CD14-positive monocyte (primary cell): Measurements from ENCODE around the gene OLFM2. TPM values are rescaled to one million over a fixed set of nuclear protein-coding genes. Genes with fewer than 3 reads are reported as not detected.

ENCODE experiments used
- DNase-seq, 3 donors: peaks; one replicate each; pipeline ENCODE4 v3.0.0-alpha.2; 2011 to 2022
- H2AFZ ChIP-seq: 2 replicates; pipeline ENCODE4 v1.6.0; 2012; ENCODE audit warnings: mild to moderate bottlenecking, low read depth, low read length, inconsistent platforms; ENCODE audit not compliant: insufficient read depth, poor library complexity, severe bottlenecking
- H3K27ac ChIP-seq, 2 donors: 1 replicate in 1 of 2; 2 replicates in 1 of 2; pipeline ENCODE4 v1.5.1; 2012 to 2013; ENCODE audit warnings: low read length in 2 of 2, control low read depth in 1 of 2, inconsistent platforms in 1 of 2, low read depth in 1 of 2, mild to moderate bottlenecking in 1 of 2
- H3K27me3 ChIP-seq, 2 donors: one replicate each; pipeline versions ENCODE4 v1.6.0 to v1.6.1; 2011 to 2013; ENCODE audit warnings: low read length in 2 of 2; ENCODE audit not compliant: control insufficient read depth in 2 of 2, insufficient read depth in 2 of 2
- H3K36me3 ChIP-seq, 2 donors: replicated peaks in 1 of 2; 1 replicate in 1 of 2; 2 replicates in 1 of 2; pipeline versions ENCODE4 v1.5.1 to v1.6.1; 2012 to 2013; ENCODE audit warnings: low read length in 2 of 2, control low read depth in 1 of 2, inconsistent platforms in 1 of 2, mild to moderate bottlenecking in 1 of 2; ENCODE audit not compliant: insufficient read depth in 2 of 2, control insufficient read depth in 1 of 2
- H3K4me1 ChIP-seq, 2 donors: 1 replicate in 1 of 2; 2 replicates in 1 of 2; pipeline versions ENCODE4 v1.5.1 to v1.6.1; 2012 to 2013; ENCODE audit warnings: low read length in 2 of 2, control low read depth in 1 of 2, inconsistent platforms in 1 of 2, mild to moderate bottlenecking in 1 of 2, moderate library complexity in 1 of 2; ENCODE audit not compliant: insufficient read depth in 2 of 2, control insufficient read depth in 1 of 2
- H3K4me2 ChIP-seq: replicated peaks from 2 replicates; pipeline ENCODE3; 2012; ENCODE audit warnings: low read length, moderate library complexity, mild to moderate bottlenecking; ENCODE audit not compliant: poor library complexity, severe bottlenecking; ENCODE audit errors: extremely low read depth
- H3K4me3 ChIP-seq, 3 experiments: fragments of 200-600 bp in 1 of 3; sonication (generic) in 1 of 3; replicated peaks in 1 of 3; 1 replicate in 2 of 3; 2 replicates in 1 of 3; pipeline ENCODE4 v1.5.1; 2011 to 2013; ENCODE audit warnings: low read length in 3 of 3, mild to moderate bottlenecking in 3 of 3, control low read depth in 2 of 3, low read depth in 2 of 3, inconsistent platforms in 1 of 3, moderate library complexity in 1 of 3
- H3K79me2 ChIP-seq: 2 replicates; pipeline ENCODE4 v1.6.0; 2012; ENCODE audit warnings: mild to moderate bottlenecking, control low read depth, inconsistent platforms, low read length, moderate library complexity; ENCODE audit not compliant: insufficient read depth
- H3K9ac ChIP-seq: 2 replicates; pipeline ENCODE4 v1.6.0; 2017; ENCODE audit warnings: low read length, mild to moderate bottlenecking; ENCODE audit not compliant: insufficient read depth, poor library complexity, severe bottlenecking
- H3K9me3 ChIP-seq, 2 donors: replicated peaks in 1 of 2; 1 replicate in 1 of 2; 2 replicates in 1 of 2; pipeline versions ENCODE4 v1.5.1 to v1.6.1; 2012 to 2013; ENCODE audit warnings: low read length in 2 of 2, control low read depth in 1 of 2; ENCODE audit not compliant: control insufficient read depth in 1 of 2, insufficient read depth in 1 of 2
- H4K20me1 ChIP-seq: 2 replicates; pipeline ENCODE4 v1.6.0; 2012; ENCODE audit warnings: mild to moderate bottlenecking, low read length, control low read depth, moderate library complexity; ENCODE audit not compliant: insufficient read depth
- H3K27ac Mint-ChIP-seq, 7 donors: one replicate each; pipeline ENCODE4 v1.8.0; 2020; ENCODE audit warnings: mild to moderate bottlenecking in 7 of 7, mixed read lengths in 7 of 7, moderate library complexity in 6 of 7, inconsistent platforms in 2 of 7
- H3K27me3 Mint-ChIP-seq, 3 donors: one replicate each; pipeline ENCODE4 v1.8.0; 2021 to 2022; ENCODE audit warnings: low read depth in 3 of 3, mild to moderate bottlenecking in 3 of 3, mixed read lengths in 3 of 3, moderate library complexity in 3 of 3, inconsistent platforms in 1 of 3
- H3K36me3 Mint-ChIP-seq, 2 donors: one replicate each; pipeline ENCODE4 v1.8.0; 2020; ENCODE audit warnings: mixed read lengths in 2 of 2, inconsistent platforms in 1 of 2, mild to moderate bottlenecking in 1 of 2
- H3K4me1 Mint-ChIP-seq: one replicate; pipeline ENCODE4 v1.8.0; 2020; ENCODE audit warnings: mild to moderate bottlenecking, mixed read lengths
- H3K4me3 Mint-ChIP-seq, 2 donors: one replicate each; pipeline ENCODE4 v1.8.0; 2020; ENCODE audit warnings: mild to moderate bottlenecking in 2 of 2, mixed read lengths in 2 of 2, moderate library complexity in 1 of 2
- H3K9me3 Mint-ChIP-seq, 7 donors: one replicate each; pipeline ENCODE4 v1.8.0; 2020 to 2022; ENCODE audit warnings: mixed read lengths in 7 of 7, mild to moderate bottlenecking in 6 of 7, moderate library complexity in 6 of 7, inconsistent platforms in 2 of 7
- CTCF ChIP-seq: fragments of 200-600 bp; IDR thresholded peaks from one replicate; pipeline ENCODE4 v1.8.0; 2022; ENCODE audit warnings: antibody characterized with exemption, mild to moderate bottlenecking
- WGBS: methylation state at CpG from one replicate; pipeline ENCODE4 v1.1.5; 2013; ENCODE audit warnings: missing lambda C conversion rate; ENCODE audit not compliant: insufficient coverage; 5-methylcytosine and 5-hydroxymethylcytosine counted together
- intact Hi-C, 2 donors: fragments of 100-400 bp; cut with micrococcal nuclease; formaldehyde crosslinking; loops; one replicate each; pipeline versions ENCODE4 v1.15.0 to v1.15.1; 2023
- polyA plus RNA-seq, 3 donors: library from polyadenylated mRNA; depleted of rRNA in 1 of 3; unstranded in 2 of 3; stranded (reverse) in 1 of 3; fragments of 300-500 nt in 2 of 3; fragments of >200 nt in 1 of 3; fragmentation: Illumina TruSeq in 2 of 3; gene quantifications; 1 replicate in 2 of 3; 2 replicates in 1 of 3; pipeline ENCODE4 v1.2.3, GENCODE V29; 2012 to 2021

Gene OLFM2
- polyA plus RNA-seq, 3 donors = not detected

GRCh38 chr19:9863759-9864158 lies 72.6 kb downstream of the OLFM2 start:
- Histone ChIP-seq H3K9me3 (no peaks in the 10 kb centered on the region), H3K36me3 (no peaks in the 10 kb centered on the region), H2AFZ (no peak overlapping the region), H4K20me1 (no peaks in the 10 kb centered on the region), H3K27me3 (no peaks in the 10 kb centered on the region), H3K79me2 (no peaks in the 10 kb centered on the region), H3K4me3 (no peak overlapping the region), H3K4me1 (no peaks in the 10 kb centered on the region), H3K4me2 (no peak overlapping the region), H3K9ac (no peak overlapping the region), H3K27ac (no peak overlapping the region)
- H3K4me1 Mint-ChIP-seq = no peaks in the 10 kb centered on the region
- intact Hi-C loops = no loop called here
- no peak for TF ChIP-seq CTCF
- no peaks in the 10 kb centered on the region for H3K36me3 Mint-ChIP-seq
- no peaks in the 10 kb centered on the region for H3K9me3 Mint-ChIP-seq
- peak overlapping the region in 1 of 2 donors; percentile 33 for H3K4me3 Mint-ChIP-seq
- H3K27me3 Mint-ChIP-seq = peaks cover 3 to 12% (median 7%) of the 10 kb centered on the region in 3 donors
- DNase-seq = no peak
- 100% methylated on average over 1 of the region's 5 CpGs for WGBS
- H3K27ac Mint-ChIP-seq = no peak overlapping the region

- Histone ChIP-seq H3K4me3 (no peak overlapping the region), H3K27ac (no peak overlapping the region), H3K4me2 (no peak overlapping the region), H3K27me3 (no peaks in the 10 kb centered on the region), H3K4me1 (peaks cover 0 to 7% of the 10 kb centered on the region in 2 donors), H3K36me3 (no peaks in the 10 kb centered on the region), H3K9me3 (no peaks in the 10 kb centered on the region), H4K20me1 (no peaks in the 10 kb centered on the region), H2AFZ (no peak overlapping the region), H3K79me2 (no peaks in the 10 kb centered on the region), H3K9ac (no peak overlapping the region)
- TF ChIP-seq CTCF = no peak
- Mint-ChIP-seq H3K27me3 (peaks cover 3 to 12% (median 7%) of the 10 kb centered on the region in 3 donors), H3K4me3 (no peak overlapping the region), H3K9me3 (peaks cover 0 to 2% (median 0%) of the 10 kb centered on the region in 7 donors), H3K4me1 (peaks cover 7% of the 10 kb centered on the region), H3K27ac (no peak overlapping the region), H3K36me3 (no peaks in the 10 kb centered on the region)
- intact Hi-C loops = no loop called here
- no peak for DNase-seq
- WGBS = 56% methylated on average over 4 of the region's 4 CpGs
Measured at GRCh38 chr19:9862938-9863337, 73.4 kb downstream of the OLFM2 start.
